Upper lobe of left lung (tissue), 4 donors: ENCODE data around the gene DYTN.

ENCODE experiments used
- EP300 ChIP-seq, 4 donors: sonication (generic); formaldehyde crosslinking; IDR thresholded peaks; one replicate each; pipeline ENCODE4 v1.5.1; 2017; ENCODE audit warnings: antibody characterized with exemption in 4 of 4, control low read depth in 2 of 4
- POLR2AphosphoS5 ChIP-seq, 2 donors: sonication (generic); formaldehyde crosslinking; IDR thresholded peaks; one replicate each; pipeline ENCODE4 v1.5.1; 2017; ENCODE audit warnings: antibody characterized with exemption in 2 of 2
- TF ChIP-seq, protein P1 (sequence below), 6 experiments: fragments of 450-650 bp in 4 of 6; fragments of 200-600 bp in 2 of 6; sonication (generic) in 2 of 6; IDR thresholded peaks; one replicate each; pipeline ENCODE4 v1.5.1; 2016 to 2019; ENCODE audit warnings: antibody characterized with exemption in 6 of 6

DNA sequence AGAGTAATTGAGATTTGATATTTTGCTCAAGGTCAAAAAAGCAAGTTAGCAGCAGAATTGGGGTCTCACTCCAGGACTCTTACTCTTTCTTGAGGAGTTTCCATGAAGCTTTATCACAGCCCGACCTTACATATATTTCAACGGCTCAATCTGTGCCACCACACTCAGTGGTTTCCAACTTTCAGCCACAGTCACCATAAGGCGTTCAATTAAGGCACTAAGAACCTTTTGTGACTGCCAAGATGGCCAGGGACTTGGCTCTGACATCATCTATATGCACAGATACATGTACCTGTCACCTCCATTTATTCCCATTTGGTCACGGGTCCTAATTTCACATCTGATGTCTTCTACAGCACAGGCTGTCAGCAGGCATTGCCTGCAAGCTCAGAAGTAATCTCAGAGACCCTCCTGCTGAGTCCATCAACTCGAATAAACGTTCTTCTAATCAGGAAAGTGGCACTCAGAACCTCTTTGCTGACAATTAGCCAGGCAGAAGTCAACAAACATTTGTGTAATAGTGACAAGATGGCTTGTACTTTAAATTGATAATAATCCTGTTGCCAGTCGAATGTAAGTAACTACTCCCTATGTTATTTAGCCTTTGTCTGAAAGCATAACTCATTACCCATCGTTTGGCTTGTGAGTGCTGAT is 16.1 kb downstream of the DYTN start:
- TF ChIP-seq, protein P1, sequence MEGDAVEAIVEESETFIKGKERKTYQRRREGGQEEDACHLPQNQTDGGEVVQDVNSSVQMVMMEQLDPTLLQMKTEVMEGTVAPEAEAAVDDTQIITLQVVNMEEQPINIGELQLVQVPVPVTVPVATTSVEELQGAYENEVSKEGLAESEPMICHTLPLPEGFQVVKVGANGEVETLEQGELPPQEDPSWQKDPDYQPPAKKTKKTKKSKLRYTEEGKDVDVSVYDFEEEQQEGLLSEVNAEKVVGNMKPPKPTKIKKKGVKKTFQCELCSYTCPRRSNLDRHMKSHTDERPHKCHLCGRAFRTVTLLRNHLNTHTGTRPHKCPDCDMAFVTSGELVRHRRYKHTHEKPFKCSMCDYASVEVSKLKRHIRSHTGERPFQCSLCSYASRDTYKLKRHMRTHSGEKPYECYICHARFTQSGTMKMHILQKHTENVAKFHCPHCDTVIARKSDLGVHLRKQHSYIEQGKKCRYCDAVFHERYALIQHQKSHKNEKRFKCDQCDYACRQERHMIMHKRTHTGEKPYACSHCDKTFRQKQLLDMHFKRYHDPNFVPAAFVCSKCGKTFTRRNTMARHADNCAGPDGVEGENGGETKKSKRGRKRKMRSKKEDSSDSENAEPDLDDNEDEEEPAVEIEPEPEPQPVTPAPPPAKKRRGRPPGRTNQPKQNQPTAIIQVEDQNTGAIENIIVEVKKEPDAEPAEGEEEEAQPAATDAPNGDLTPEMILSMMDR (IDR thresholded peaks at IDR 0.05) = no peak
- TF ChIP-seq POLR2AphosphoS5 (IDR thresholded peaks at IDR 0.05) = no peak
- no peak for TF ChIP-seq EP300 (IDR thresholded peaks at IDR 0.05)
